SU-DHL-6 (cell line): ENCODE measurements around the gene TP53I13.

ENCODE experiments used
- CTCF ChIP-seq: fragments of 200-600 bp; sonication (generic); IDR thresholded peaks from one replicate; pipeline ENCODE4 v1.5.1; 2017; ENCODE audit warnings: antibody characterized with exemption, mild to moderate bottlenecking, low read length, moderate library complexity; ENCODE audit not compliant: insufficient read depth, poor library complexity, severe bottlenecking
- EZH2phosphoT487 ChIP-seq: fragments of 200-600 bp; sonication (generic), shearing (Covaris generic); conservative IDR thresholded peaks from 2 replicates; pipeline ENCODE4 v1.6.1; 2018; ENCODE audit warnings: mild to moderate bottlenecking, antibody characterized with exemption, low read length, moderate library complexity, mixed read lengths

GRCh38 chr17:29603109-29603674 is 34.7 kb downstream of the TP53I13 start:
- no peak for TF ChIP-seq CTCF
- TF ChIP-seq EZH2phosphoT487: no peak
